ENCODE data around the gene TMPRSS13. TPM values are rescaled to one million over a fixed set of nuclear protein-coding genes. Genes with fewer than 3 reads are reported as not detected.

TMPRSS13 gene
- total and polyA plus RNA-seq, 2 experiments from 2014 or later: 1.3 to 1.9 TPM

GRCh38 chr11:117877120-117877784, 52.0 kb downstream of the TMPRSS13 start:
- H3K4me1 ChIP-seq (ENCODE audit: insufficient read depth): peaks cover 15% of the 10 kb centered on the region
- peak overlapping the region; percentile 71 for H2AFZ ChIP-seq
- H3K9me2 ChIP-seq (replicated peaks; ENCODE audit: insufficient read depth): no peaks in the 10 kb centered on the region
- DNase-seq (ENCODE audit: low spot score): no peak
- no peaks in the 10 kb centered on the region for H3K36me3 ChIP-seq (replicated peaks; ENCODE audit: insufficient read depth, low read depth)
- H3K9me3 ChIP-seq (ENCODE audit: low read depth): no peaks in the 10 kb centered on the region
- H3K79me2 ChIP-seq: no peaks in the 10 kb centered on the region
- peak overlapping the region; percentile 84 for H3K4me2 ChIP-seq
- no peaks in the 10 kb centered on the region for H4K20me1 ChIP-seq (ENCODE audit: insufficient read depth, poor library complexity, severe bottlenecking)
- H3K27me3 ChIP-seq: peaks cover 54% of the 10 kb centered on the region
- H3K4me3 ChIP-seq: peak overlapping the region; percentile 28
- no peak overlapping the region for H3K27ac ChIP-seq
- TF ChIP-seq CTCF (IDR thresholded peaks at IDR 0.05; ENCODE audit: poor library complexity) (no peak), EZH2phosphoT487 (IDR thresholded peaks at IDR 0.05; ENCODE audit: low read depth, severe bottlenecking, unreplicated experiment) (no peak), EZH2 (IDR thresholded peaks at IDR 0.05; ENCODE audit: borderline replicate concordance) (no peak)
- WGBS (ENCODE audit: low lambda C conversion rate, missing lambda C conversion rate): 24% methylated on average over 12 of the region's 12 CpGs

GRCh38 chr11:117876341-117877119, 52.7 kb downstream of the TMPRSS13 start, which contains the start of gene FXYD6:
TSS of gene FXYD6 (minus strand) at chr11:117876658. CDS start at chr11:117842776, 33,882 bp downstream.
- Histone ChIP-seq H3K4me3 (peak within 1 kb of the TSS; percentile 28), H3K27ac (peak within 1 kb of the TSS; percentile 33), H3K4me2 (peak within 1 kb of the TSS; percentile 84), H3K9me2 (replicated peaks; ENCODE audit: insufficient read depth) (no peaks in the 10 kb centered on the region), H4K20me1 (ENCODE audit: insufficient read depth, poor library complexity, severe bottlenecking) (no peaks in the 10 kb centered on the region), H3K79me2 (no peaks in the 10 kb centered on the region), H3K4me1 (ENCODE audit: insufficient read depth) (peaks cover 15% of the 10 kb centered on the region), H2AFZ (peak within 1 kb of the TSS; percentile 71), H3K36me3 (replicated peaks; ENCODE audit: insufficient read depth, low read depth) (no peaks in the 10 kb centered on the region), H3K9me3 (ENCODE audit: low read depth) (no peaks in the 10 kb centered on the region), H3K27me3 (peaks cover 48% of the 10 kb centered on the region)
- DNase-seq (ENCODE audit: low spot score): peak; percentile 82
- no peak for TF ChIP-seq CTCF (IDR thresholded peaks at IDR 0.05; ENCODE audit: poor library complexity)
- TF ChIP-seq EZH2phosphoT487 (IDR thresholded peaks at IDR 0.05; ENCODE audit: low read depth, severe bottlenecking, unreplicated experiment): no peak
- no peak for TF ChIP-seq EZH2 (IDR thresholded peaks at IDR 0.05; ENCODE audit: borderline replicate concordance)
- 2% methylated on average over 42 of the region's 63 CpGs for WGBS (ENCODE audit: low lambda C conversion rate, missing lambda C conversion rate)

- no peak for DNase-seq (ENCODE audit: low spot score)
- H3K4me3 ChIP-seq: peak overlapping the region; percentile 28
- TF ChIP-seq EZH2 (IDR thresholded peaks at IDR 0.05; ENCODE audit: borderline replicate concordance) (no peak), EZH2phosphoT487 (IDR thresholded peaks at IDR 0.05; ENCODE audit: low read depth, severe bottlenecking, unreplicated experiment) (no peak), CTCF (IDR thresholded peaks at IDR 0.05; ENCODE audit: poor library complexity) (no peak)
- no peaks in the 10 kb centered on the region for H3K36me3 ChIP-seq (replicated peaks; ENCODE audit: insufficient read depth, low read depth)
- H3K9me2 ChIP-seq (replicated peaks; ENCODE audit: insufficient read depth): no peaks in the 10 kb centered on the region
- H3K9me3 ChIP-seq (ENCODE audit: low read depth): no peaks in the 10 kb centered on the region
- 6% methylated on average over 9 of the region's 9 CpGs for WGBS (ENCODE audit: low lambda C conversion rate, missing lambda C conversion rate)
- H4K20me1 ChIP-seq (ENCODE audit: insufficient read depth, poor library complexity, severe bottlenecking): no peaks in the 10 kb centered on the region
- H3K79me2 ChIP-seq: no peaks in the 10 kb centered on the region
- peak overlapping the region; percentile 84 for H3K4me2 ChIP-seq
- H3K27me3 ChIP-seq: peaks cover 47% of the 10 kb centered on the region
- peaks cover 15% of the 10 kb centered on the region for H3K4me1 ChIP-seq (ENCODE audit: insufficient read depth)
- peak overlapping the region; percentile 71 for H2AFZ ChIP-seq
- peak overlapping the region; percentile 33 for H3K27ac ChIP-seq
Measured at GRCh38 chr11:117876059-117876340, 53.2 kb downstream of the TMPRSS13 start.

Measured in hepatocyte (in vitro differentiated cells).